Activated CD8-positive, alpha-beta T cell treated with anti-CD3 and anti-CD28 coated beads, Interleukin-2, amount 10 ng/mL, durations not matched to agents 7 days and 5 days (primary cell): ENCODE results near the gene LCOR. TPM values are rescaled to one million over a fixed set of nuclear protein-coding genes. Genes with fewer than 3 reads are reported as not detected.
"Not testable (repeated sequence)": the region's sequence is repeated elsewhere in the genome, so short reads cannot be mapped to it uniquely, and the experiment has no call there.

Experiments
- ATAC-seq: fragments of 150-1000 bp; cut with Tn5 transposase; one replicate; pipeline ENCODE4 v1.10.0; 2021; ENCODE audit warnings: moderate library complexity
- CTCF ChIA-PET: fragments of 350-600 bp; sonication (Branson Sonifier 250); formaldehyde crosslinking; loops from one replicate; lab custom pipeline; 2021; ENCODE audit warnings: antibody characterized with exemption; lab: Charles Lee
- POLR2A ChIA-PET: fragments of 350-600 bp; sonication (Branson Sonifier 250); formaldehyde crosslinking; loops from one replicate; lab custom pipeline; 2021; ENCODE audit warnings: antibody characterized with exemption; lab: Charles Lee
- DNase-seq: peaks from one replicate; pipeline ENCODE4 v3.0.0-alpha.2; 2020
- H3K27ac Mint-ChIP-seq: one replicate; pipeline ENCODE4 v1.8.0; 2021; ENCODE audit warnings: mild to moderate bottlenecking, mixed read lengths
- H3K27me3 Mint-ChIP-seq: one replicate; pipeline ENCODE4 v1.8.0; 2021; ENCODE audit warnings: low read depth, mixed read lengths
- H3K36me3 Mint-ChIP-seq: one replicate; pipeline ENCODE4 v1.8.0; 2021; ENCODE audit warnings: low read depth, mixed read lengths
- H3K4me1 Mint-ChIP-seq: one replicate; pipeline ENCODE4 v1.8.0; 2021; ENCODE audit warnings: low read depth, mixed read lengths
- H3K4me3 Mint-ChIP-seq: one replicate; pipeline ENCODE4 v1.8.0; 2021; ENCODE audit warnings: mild to moderate bottlenecking, mixed read lengths
- H3K9me3 Mint-ChIP-seq: one replicate; pipeline ENCODE4 v1.8.0; 2022; ENCODE audit warnings: mixed read lengths; ENCODE audit not compliant: insufficient read depth
- total RNA-seq, 2 experiments: library from RNA; stranded (reverse); gene quantifications; one replicate each; pipeline ENCODE4 v1.2.3, GENCODE V29; 2021

LCOR gene
- total RNA-seq, 2 experiments from 2014 or later = 36.6 to 37.4 TPM

DNA sequence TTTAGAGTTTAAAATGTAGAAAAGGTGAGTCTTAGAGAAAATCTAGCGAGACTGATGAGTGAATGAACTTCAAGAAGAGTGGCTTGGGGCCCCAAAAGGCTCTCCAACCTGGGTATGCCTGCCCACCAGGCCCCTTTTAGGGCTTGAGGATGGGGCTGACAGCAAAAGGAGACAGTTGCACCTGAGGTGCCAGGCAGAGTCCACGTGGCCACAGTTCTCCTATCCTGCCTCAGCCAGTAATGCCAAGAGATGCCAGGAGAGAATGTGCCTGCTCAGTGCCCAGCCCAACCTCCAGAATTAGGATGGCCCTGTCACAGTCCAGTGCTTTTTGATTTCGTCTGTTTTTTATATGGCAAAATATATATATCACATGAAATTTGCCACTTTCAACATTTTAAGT lies 197.2 kb downstream of the LCOR start:
- H3K27me3 Mint-ChIP-seq = peaks cover 9% of the 10 kb centered on the region
- no peak for DNase-seq
- ATAC-seq = no peak
- H3K4me3 Mint-ChIP-seq = no peak overlapping the region
- H3K9me3 Mint-ChIP-seq = no peaks in the 10 kb centered on the region
- ChIA-PET POLR2A (no interaction called here), CTCF (interaction anchor here (0.7 to 1.2 kb wide), 2 partner anchors 8 to 12 kb away, joined by 3 read pairs; no protein-coding TSS in a partner anchor)
- no peak overlapping the region for H3K27ac Mint-ChIP-seq
- no peaks in the 10 kb centered on the region for H3K4me1 Mint-ChIP-seq
- H3K36me3 Mint-ChIP-seq = no peaks in the 10 kb centered on the region

DNA sequence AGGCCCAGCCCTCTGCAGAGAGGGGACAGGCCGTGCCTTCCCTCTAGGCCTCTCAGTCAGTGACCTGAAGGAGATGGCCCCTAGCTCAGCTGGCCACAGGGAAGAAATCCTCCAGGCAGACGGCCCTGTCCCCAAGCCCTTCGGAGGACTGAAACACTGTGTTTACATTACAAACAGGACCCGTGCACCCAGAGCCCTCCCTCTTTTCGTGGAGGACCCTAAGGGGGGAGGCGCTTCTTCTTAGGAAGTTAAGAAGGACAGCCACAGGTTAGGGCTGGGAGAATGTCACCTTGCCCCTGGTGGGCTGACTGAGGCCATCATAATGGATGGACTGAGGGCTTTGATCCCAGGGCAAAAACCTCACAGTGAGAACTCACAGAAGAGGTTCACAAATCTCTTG lies 198.8 kb downstream of the LCOR start:
- CTCF ChIA-PET = no interaction called here
- H3K4me1 Mint-ChIP-seq = no peaks in the 10 kb centered on the region

DNA sequence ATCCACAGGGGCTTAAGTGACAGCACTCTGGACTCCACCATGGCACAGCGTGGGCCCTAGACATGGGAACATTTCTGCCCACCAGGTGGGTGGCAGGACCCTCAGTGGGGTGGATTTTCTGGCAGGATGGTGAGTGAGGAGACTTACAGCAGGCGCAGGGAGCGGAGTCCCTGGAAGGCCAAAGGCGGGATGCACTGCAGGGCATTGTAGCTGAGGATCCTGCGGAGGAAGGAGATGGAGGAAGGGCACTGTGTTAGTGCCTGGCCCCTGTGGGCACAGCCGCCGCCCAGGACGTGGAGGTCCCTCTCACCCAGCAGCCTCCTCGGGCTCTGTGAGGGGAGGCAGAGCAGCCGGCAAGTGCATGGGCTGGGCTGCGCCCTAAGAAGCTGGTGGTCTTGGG lies 199.4 kb downstream of the LCOR start:
- POLR2A ChIA-PET = no interaction called here
- Mint-ChIP-seq H3K9me3 (no peaks in the 10 kb centered on the region), H3K4me1 (no peaks in the 10 kb centered on the region), H3K27me3 (peaks cover 11% of the 10 kb centered on the region), H3K27ac (no peak overlapping the region), H3K36me3 (no peaks in the 10 kb centered on the region), H3K4me3 (no peak overlapping the region)
- ATAC-seq (no peak), DNase-seq (no peak)
- CTCF ChIA-PET = no interaction called here

More for the DNA sequence above, 198.8 kb downstream of the LCOR start:
- Mint-ChIP-seq H3K9me3 (no peaks in the 10 kb centered on the region), H3K36me3 (no peaks in the 10 kb centered on the region), H3K27me3 (peaks cover 9% of the 10 kb centered on the region), H3K4me3 (no peak overlapping the region), H3K27ac (no peak overlapping the region)
- POLR2A ChIA-PET = no interaction called here
- DNase-seq = no peak
- ATAC-seq = no peak

DNA sequence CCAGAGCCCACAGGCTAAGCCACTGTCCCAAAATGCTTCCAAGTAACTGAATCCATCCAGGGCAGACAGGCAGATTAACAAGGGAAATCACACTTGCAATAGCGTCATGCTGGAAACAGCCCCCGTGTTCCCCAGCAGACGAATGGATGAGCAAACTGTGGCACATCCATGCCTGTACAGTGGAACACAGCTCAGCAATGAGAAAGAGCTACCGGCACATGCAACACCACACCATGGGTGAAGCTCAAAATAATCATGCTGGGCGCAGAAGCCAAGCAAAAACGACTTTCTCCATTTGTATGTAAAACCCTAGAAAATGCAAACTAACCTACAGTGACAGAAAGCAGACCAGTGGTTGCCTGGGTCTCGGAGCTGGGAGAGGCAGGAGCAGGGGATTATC lies 200.5 kb downstream of the LCOR start:
- Mint-ChIP-seq H3K27me3 (peaks cover 10% of the 10 kb centered on the region), H3K36me3 (no peaks in the 10 kb centered on the region), H3K9me3 (no peaks in the 10 kb centered on the region), H3K4me1 (peaks cover 5% of the 10 kb centered on the region), H3K27ac (no peak overlapping the region), H3K4me3 (no peak overlapping the region)
- ChIA-PET CTCF (interaction anchor here (0.7 to 1.0 kb wide), 2 partner anchors 176 to 178 kb away, joined by 4 to 5 read pairs; no protein-coding TSS in a partner anchor), POLR2A (no interaction called here)
- ATAC-seq = no peak
- DNase-seq = no peak

DNA sequence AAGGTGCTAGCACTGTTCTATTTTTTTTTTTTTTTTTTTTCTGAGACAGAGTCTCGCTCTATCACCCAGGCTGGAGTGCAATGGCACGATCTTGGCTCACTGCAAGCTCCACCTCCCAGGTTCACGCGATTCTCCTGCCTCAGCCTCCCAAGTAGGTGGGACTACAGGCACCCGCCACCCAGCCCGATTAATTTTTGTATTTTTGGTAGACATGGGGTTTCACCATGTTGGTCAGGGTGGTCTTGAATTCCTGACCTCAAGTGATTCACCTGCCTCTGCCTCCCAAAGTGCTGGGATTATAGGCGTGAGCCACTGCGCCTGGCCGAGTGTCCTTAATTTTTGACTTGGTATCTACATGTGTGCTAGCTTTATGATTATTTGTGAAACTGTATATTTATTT lies 201.7 kb downstream of the LCOR start:
- H3K36me3 Mint-ChIP-seq, ATAC-seq, H3K4me3 Mint-ChIP-seq, DNase-seq, H3K27ac Mint-ChIP-seq, H3K9me3 Mint-ChIP-seq, POLR2A ChIA-PET, H3K27me3 Mint-ChIP-seq, H3K4me1 Mint-ChIP-seq: not testable (repeated sequence)
- CTCF ChIA-PET = interaction anchor here (0.7 to 5.7 kb wide), 2 partner anchors 8 to 393 kb away, joined by 3 to 86 read pairs; no protein-coding TSS in a partner anchor

DNA sequence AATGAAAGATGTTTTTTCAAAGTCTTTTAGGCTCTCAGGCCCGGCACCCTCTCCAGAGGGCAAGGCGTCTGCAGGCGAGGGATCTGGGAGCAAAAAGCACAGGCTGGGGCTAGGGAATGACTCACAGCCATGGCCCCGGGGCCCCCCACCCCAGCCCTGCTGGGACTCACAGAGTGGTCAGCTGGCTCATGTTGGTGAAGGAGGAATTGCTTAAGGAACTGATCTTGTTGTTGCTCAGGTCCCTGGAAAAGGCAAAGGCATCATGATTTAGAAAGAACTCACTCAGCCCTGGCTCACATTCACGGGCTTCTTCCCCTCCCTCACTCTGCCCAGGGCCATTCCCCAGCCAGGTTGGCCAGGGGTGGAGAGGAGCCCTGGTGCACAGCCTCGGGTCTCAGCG lies 202.2 kb downstream of the LCOR start:
- ATAC-seq (no peak), DNase-seq (no peak)
- Mint-ChIP-seq H3K4me3 (no peak overlapping the region), H3K36me3 (no peaks in the 10 kb centered on the region), H3K4me1 (peaks cover 10% of the 10 kb centered on the region), H3K9me3 (no peaks in the 10 kb centered on the region), H3K27ac (no peak overlapping the region), H3K27me3 (peaks cover 2% of the 10 kb centered on the region)
- CTCF ChIA-PET = interaction anchor here (0.7 to 5.7 kb wide), 3 partner anchors 9 to 393 kb away, joined by 3 to 86 read pairs (median 3); no protein-coding TSS in a partner anchor
- POLR2A ChIA-PET = no interaction called here

DNA sequence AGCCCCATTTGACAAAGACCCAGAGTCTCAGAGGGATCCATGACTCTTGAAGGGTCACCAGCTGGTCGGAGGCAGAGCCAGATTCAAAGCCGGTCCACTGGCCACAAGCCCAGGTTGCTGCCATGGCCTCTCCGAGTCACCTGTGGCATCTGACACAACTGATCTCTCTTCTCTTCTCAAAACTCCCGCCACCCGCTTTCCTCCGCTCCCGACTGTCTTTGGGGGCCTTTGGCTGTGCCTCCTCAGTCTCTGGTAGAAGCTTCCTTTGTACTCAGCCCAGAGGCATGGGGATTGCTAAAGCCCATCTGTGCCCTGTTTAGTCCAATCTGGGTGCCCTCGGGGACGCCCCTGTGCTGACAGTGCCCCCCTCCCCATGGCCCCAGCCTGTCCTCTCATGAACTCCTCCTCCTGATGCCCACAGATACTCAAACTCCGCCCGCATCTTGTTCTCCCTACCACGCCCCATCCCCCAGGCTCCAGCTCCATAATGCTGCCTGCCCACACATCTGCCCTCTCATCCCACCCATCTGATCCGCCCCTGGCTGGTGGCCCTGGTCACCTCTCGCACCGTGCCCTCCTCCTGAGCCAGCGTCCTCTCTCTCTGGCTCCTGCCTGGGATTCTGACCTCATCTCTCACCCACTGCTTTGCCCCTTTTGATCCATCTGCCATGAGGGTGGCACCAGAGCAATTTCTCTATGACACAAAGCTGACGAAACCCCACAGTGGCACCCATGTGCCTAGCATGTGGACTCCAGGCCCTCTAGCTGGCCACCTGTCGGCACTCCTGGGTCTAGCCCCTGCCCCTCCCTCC lies 203.1 kb downstream of the LCOR start:
- peaks cover 10% of the 10 kb centered on the region for H3K4me1 Mint-ChIP-seq

DNA sequence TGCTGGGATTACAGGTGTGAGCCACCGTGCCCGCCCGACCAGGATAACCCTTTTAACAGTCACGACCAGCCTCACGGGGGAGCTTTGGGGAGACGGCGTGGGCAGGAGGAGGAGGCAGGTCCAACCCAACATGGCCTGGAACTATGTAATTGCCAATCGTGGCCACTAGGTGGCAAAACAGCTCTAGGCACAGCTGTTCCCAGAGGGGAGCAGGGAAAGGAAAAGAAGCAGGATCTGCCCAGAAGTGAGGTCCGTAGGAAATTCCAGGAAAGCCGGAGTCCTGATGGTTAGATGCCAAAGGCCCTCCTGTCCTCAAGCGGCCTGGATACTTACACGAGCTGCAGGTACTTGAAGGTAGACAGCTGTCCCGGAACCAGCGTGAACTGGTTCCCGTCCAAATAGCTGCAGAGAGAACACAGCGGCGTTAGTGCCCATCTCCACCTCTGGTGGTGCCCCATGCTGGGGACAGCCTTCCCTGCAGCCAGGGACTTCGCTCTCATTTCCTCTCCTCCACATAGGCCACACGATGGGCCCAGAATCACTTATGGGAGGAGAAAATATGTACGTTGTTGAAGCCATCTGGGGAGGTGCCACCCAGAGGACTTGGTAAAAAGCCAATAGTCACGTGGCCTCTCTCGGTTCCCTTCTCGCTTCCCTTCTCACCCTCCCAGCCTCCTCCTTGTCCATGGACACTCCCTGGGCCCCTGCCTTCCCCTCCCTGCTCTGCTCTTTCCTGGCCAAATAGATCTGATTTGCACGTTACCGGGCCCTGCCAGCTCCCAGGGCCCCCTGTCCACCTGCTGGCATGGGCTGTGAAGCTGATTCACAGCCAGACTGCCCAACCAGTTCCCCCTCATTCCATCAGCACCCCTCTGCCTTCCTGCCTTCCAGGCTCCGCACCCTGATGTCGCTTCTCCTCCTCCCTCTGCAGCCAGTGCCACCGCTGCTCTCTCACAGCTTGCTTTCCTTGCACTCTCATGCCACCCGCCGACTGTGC lies 205.6 kb downstream of the LCOR start:
- peak; percentile 87 for ATAC-seq
- ChIA-PET POLR2A (interaction anchor here (0.6 kb wide), 1 partner anchor 21 kb away, joined by 3 read pairs; no protein-coding TSS in a partner anchor), CTCF (interaction anchor here (0.7 to 5.7 kb wide), 53 partner anchors 8 to 540 kb away, joined by 3 to 86 read pairs (median 4); partner anchors contain the start of genes ANKRD2 and ARHGAP19)
- peaks cover 2% of the 10 kb centered on the region for H3K27me3 Mint-ChIP-seq
- no peaks in the 10 kb centered on the region for H3K36me3 Mint-ChIP-seq
- H3K9me3 Mint-ChIP-seq = no peaks in the 10 kb centered on the region
- peak; percentile 77 for DNase-seq
- H3K27ac Mint-ChIP-seq = peak overlapping the region; percentile 36
- H3K4me3 Mint-ChIP-seq = peak overlapping the region; percentile 36
- H3K4me1 Mint-ChIP-seq = peaks cover 10% of the 10 kb centered on the region

More for the DNA sequence above, 203.1 kb downstream of the LCOR start:
- Mint-ChIP-seq H3K27ac (no peak overlapping the region), H3K4me3 (no peak overlapping the region), H3K9me3 (no peaks in the 10 kb centered on the region), H3K36me3 (no peaks in the 10 kb centered on the region), H3K27me3 (peaks cover 2% of the 10 kb centered on the region)
- POLR2A ChIA-PET = no interaction called here
- no peak for ATAC-seq
- no peak for DNase-seq
- CTCF ChIA-PET = interaction anchor here (1.4 to 5.7 kb wide), 3 partner anchors 10 to 174 kb away, joined by 3 to 86 read pairs (median 46); no protein-coding TSS in a partner anchor

DNA sequence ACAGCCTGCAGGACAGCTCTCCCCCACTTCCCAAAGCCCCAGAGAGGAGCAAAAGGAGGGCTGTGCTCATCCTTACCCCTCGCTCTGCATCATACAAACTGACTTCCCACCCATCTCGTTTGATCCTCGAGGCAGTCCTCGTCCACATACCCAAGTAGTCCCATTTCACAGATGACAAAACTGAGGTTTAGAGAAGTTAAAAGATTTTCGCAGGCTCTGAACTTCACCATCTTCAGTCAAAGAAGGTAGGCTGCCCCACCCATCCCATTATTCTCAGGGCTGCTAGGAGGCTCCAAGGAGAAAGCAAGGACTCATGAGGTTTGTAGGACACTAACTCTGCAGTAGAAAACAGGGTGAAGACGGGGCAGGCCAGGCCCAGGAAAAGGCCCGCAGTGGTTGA lies 206.6 kb downstream of the LCOR start:
- Mint-ChIP-seq H3K4me1 (peaks cover 10% of the 10 kb centered on the region), H3K27ac (no peak overlapping the region), H3K4me3 (no peak overlapping the region), H3K36me3 (no peaks in the 10 kb centered on the region), H3K9me3 (no peaks in the 10 kb centered on the region), H3K27me3 (peaks cover 2% of the 10 kb centered on the region)
- CTCF ChIA-PET = interaction anchor here (1.1 to 5.7 kb wide), 9 partner anchors 12 to 398 kb away, joined by 3 to 86 read pairs (median 9); partner anchors contain the start of gene ARHGAP19
- POLR2A ChIA-PET = no interaction called here
- ATAC-seq = no peak
- DNase-seq = no peak

DNA sequence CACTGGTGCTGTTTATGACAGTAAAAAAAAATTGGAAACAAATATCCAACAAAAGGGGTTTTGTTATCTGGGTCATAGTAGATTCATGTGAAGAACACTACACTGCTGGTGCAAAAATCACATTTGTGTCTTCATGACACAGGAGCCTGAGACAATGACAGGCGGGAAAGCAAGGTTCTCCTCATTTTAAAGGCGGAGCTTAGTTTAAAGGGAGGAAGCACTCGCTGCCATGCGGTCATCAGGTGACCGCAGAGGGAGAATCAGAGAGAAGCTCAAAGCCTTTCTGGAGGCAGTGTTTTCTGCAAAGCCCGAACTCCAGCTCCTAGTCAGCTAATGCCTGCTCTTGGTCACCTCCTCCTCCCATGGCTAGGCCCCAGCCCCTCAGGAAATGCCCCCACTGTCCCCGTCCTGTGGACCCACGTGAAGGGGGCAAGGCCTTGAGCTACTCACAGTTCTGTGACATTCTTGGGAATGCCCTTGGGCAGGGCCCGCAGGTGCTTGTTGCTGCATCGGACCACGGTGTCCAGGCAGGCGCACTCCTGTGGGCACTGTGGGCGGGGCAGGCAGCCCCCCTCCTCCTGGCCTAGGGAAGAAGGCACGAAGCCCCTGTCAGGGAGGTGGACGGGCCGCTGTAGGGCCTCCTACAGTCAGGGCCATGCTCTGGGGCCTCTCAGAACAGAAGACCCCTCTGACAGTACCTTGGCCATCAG lies 207.6 kb downstream of the LCOR start:
- Mint-ChIP-seq H3K36me3 (no peaks in the 10 kb centered on the region), H3K4me3 (no peak overlapping the region), H3K9me3 (no peaks in the 10 kb centered on the region), H3K4me1 (peaks cover 10% of the 10 kb centered on the region), H3K27ac (no peak overlapping the region), H3K27me3 (peaks cover 2% of the 10 kb centered on the region)
- no peak for ATAC-seq
- DNase-seq = no peak
- CTCF ChIA-PET = interaction anchor here (5.7 kb wide), 1 partner anchor 14 kb away, joined by 86 read pairs; no protein-coding TSS in a partner anchor
- POLR2A ChIA-PET = interaction anchor here (0.5 kb wide), 1 partner anchor 120 kb away, joined by 3 read pairs; no protein-coding TSS in a partner anchor

DNA sequence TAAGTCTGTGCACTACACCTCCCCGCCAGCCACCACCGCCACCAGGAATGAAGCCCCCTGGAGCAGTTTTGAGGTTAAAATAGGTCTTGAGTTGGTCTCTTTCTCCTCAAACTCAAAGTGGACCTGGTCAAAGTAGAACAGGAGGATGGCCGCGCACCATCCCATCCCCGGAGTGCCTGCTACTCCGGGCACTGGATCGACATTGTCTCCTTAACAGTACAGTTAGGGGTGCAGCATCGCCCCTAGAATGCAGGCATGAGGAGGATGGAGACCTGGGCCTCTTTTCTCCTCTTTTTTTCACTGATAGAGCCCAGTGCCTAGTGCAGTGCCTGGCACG lies 208.1 kb downstream of the LCOR start:
- peaks cover 2% of the 10 kb centered on the region for H3K27me3 Mint-ChIP-seq
- no peaks in the 10 kb centered on the region for H3K36me3 Mint-ChIP-seq
- CTCF ChIA-PET = no interaction called here
- no peaks in the 10 kb centered on the region for H3K9me3 Mint-ChIP-seq
- DNase-seq = no peak
- H3K4me3 Mint-ChIP-seq = no peak overlapping the region
- H3K27ac Mint-ChIP-seq = no peak overlapping the region
- ATAC-seq = no peak
- POLR2A ChIA-PET = no interaction called here
- H3K4me1 Mint-ChIP-seq = peaks cover 10% of the 10 kb centered on the region
